PC-3 (cell line): ENCODE data around the gene ACOT6.

Experiments used
- CTCF ChIP-seq: fragments of 300-600 bp; sonication (generic); conservative IDR thresholded peaks from 2 replicates; pipeline ENCODE4 v1.5.1; 2017; ENCODE audit warnings: antibody characterized with exemption, low read depth, mild to moderate bottlenecking, low read length
- EZH2 ChIP-seq: fragments of 300-600 bp; sonication (generic); IDR thresholded peaks from one replicate; pipeline ENCODE4 v1.6.1; 2017; ENCODE audit warnings: antibody characterized with exemption, mild to moderate bottlenecking, low read length; ENCODE audit not compliant: unreplicated experiment

- TF ChIP-seq CTCF: peak; percentile 54
- TF ChIP-seq EZH2: no peak
Observed at GRCh38 chr14:73634011-73634833, 21.9 kb downstream of the ACOT6 start.
